ENCODE data around the gene TM9SF2. TPM values are rescaled to one million over a fixed set of nuclear protein-coding genes. Genes with fewer than 3 reads are reported as not detected.
A peak's percentile ranks its signal among the peaks of the same experiment; 100 is the strongest.

The TM9SF2 gene
- total RNA-seq, 2 experiments from 2014 or later, result 51.8 to 53.4 TPM

- Mint-ChIP-seq H3K4me1 (peaks cover 42% of the 10 kb centered on the region), H3K4me3 (no peak overlapping the region), H3K27me3 (no peaks in the 10 kb centered on the region), H3K9me3 (ENCODE audit: low read depth) (no peaks in the 10 kb centered on the region), H3K36me3 (ENCODE audit: low read depth) (no peaks in the 10 kb centered on the region), H3K27ac (no peak overlapping the region)
- POLR2A ChIA-PET, result no interaction called here
- no peak for ATAC-seq
- intact Hi-C loops (cut with DNase I, micrococcal nuclease), result loop anchor here in 1 of 2 experiments (5.0 kb wide), 1 partner anchor 517 kb away; no protein-coding TSS in a partner anchor
- no peak for DNase-seq
- CTCF ChIA-PET, result no interaction called here
These were observed 103.4 kb downstream of the TM9SF2 start for GRCh38 chr13:99604636-99605035.

- Mint-ChIP-seq H3K4me3 (peak overlapping the region; percentile 83), H3K27ac (peak overlapping the region; percentile 64), H3K36me3 (ENCODE audit: low read depth) (no peaks in the 10 kb centered on the region), H3K4me1 (peaks cover 46% of the 10 kb centered on the region), H3K9me3 (ENCODE audit: low read depth) (no peaks in the 10 kb centered on the region), H3K27me3 (no peaks in the 10 kb centered on the region)
- ATAC-seq, result peak; percentile 70
- intact Hi-C loops (cut with DNase I, micrococcal nuclease), result loop anchor here (1.0 to 5.0 kb wide), 7 partner anchors 51 to 983 kb away; partner anchors contain the start of genes TM9SF2 (in 2 of the 2), GGACT (in 1 of the 2) and PCCA (in 1 of the 2)
- ChIA-PET CTCF (interaction anchor here (0.6 to 1.9 kb wide), 13 partner anchors 10 to 485 kb away, joined by 3 to 9 read pairs (median 4); no protein-coding TSS in a partner anchor), POLR2A (no interaction called here)
- peak; percentile 69 for DNase-seq
These were observed 104.4 kb downstream of the TM9SF2 start for GRCh38 chr13:99605420-99606323.

- H3K36me3 Mint-ChIP-seq (ENCODE audit: low read depth), result no peaks in the 10 kb centered on the region
- peak within 1 kb of the TSS; percentile 81 for H3K27ac Mint-ChIP-seq
- POLR2A ChIA-PET, result no interaction called here
- DNase-seq (peak; percentile 95), ATAC-seq (peak; percentile 89)
- no peaks in the 10 kb centered on the region for H3K9me3 Mint-ChIP-seq (ENCODE audit: low read depth)
- H3K4me3 Mint-ChIP-seq, result peak within 1 kb of the TSS; percentile 83
- intact Hi-C loops (cut with DNase I, micrococcal nuclease), result loop anchor here (1.0 to 5.0 kb wide), 8 partner anchors 50 to 1068 kb away; partner anchors contain the start of genes TM9SF2 (in 2 of the 2), GGACT (in 1 of the 2), PCCA (in 1 of the 2) and TMTC4 (in 1 of the 2)
- H3K27me3 Mint-ChIP-seq, result no peaks in the 10 kb centered on the region
- CTCF ChIA-PET, result interaction anchor here (0.6 to 1.9 kb wide), 12 partner anchors 9 to 484 kb away, joined by 3 to 9 read pairs (median 4); no protein-coding TSS in a partner anchor
- H3K4me1 Mint-ChIP-seq, result peaks cover 42% of the 10 kb centered on the region
These were observed 105.2 kb downstream of the TM9SF2 start, which contains the start of gene CLYBL for GRCh38 chr13:99606324-99607066. CLYBL (plus strand) TSS chr13:99606690.

- CTCF ChIA-PET, result no interaction called here
- Mint-ChIP-seq H3K9me3 (ENCODE audit: low read depth) (no peaks in the 10 kb centered on the region), H3K36me3 (ENCODE audit: low read depth) (no peaks in the 10 kb centered on the region)
These were observed 107.1 kb downstream of the TM9SF2 start for GRCh38 chr13:99608345-99608744.

GRCh38 chr13:99610702-99611289 lies 109.5 kb downstream of the TM9SF2 start:
- Mint-ChIP-seq H3K4me1 (peaks cover 32% of the 10 kb centered on the region), H3K36me3 (ENCODE audit: low read depth) (no peaks in the 10 kb centered on the region), H3K9me3 (ENCODE audit: low read depth) (no peaks in the 10 kb centered on the region), H3K4me3 (no peak overlapping the region), H3K27ac (no peak overlapping the region), H3K27me3 (no peaks in the 10 kb centered on the region)
- CTCF ChIA-PET, result interaction anchor here (0.6 to 1.8 kb wide), 4 partner anchors 17 to 1060 kb away, joined by 3 to 4 read pairs (median 4); no protein-coding TSS in a partner anchor
- DNase-seq, result no peak
- POLR2A ChIA-PET, result no interaction called here
- intact Hi-C loops (cut with DNase I, micrococcal nuclease), result no loop called here
- no peak for ATAC-seq

More at GRCh38 chr13:99608345-99608744, 107.1 kb downstream of the TM9SF2 start:
- ATAC-seq (no peak), DNase-seq (no peak)
- intact Hi-C loops (cut with DNase I, micrococcal nuclease), result loop anchor here in 1 of 2 experiments (5.0 kb wide), 1 partner anchor 521 kb away; no protein-coding TSS in a partner anchor
- Mint-ChIP-seq H3K27me3 (no peaks in the 10 kb centered on the region), H3K27ac (no peak overlapping the region), H3K4me1 (peaks cover 31% of the 10 kb centered on the region), H3K4me3 (no peak overlapping the region)
- POLR2A ChIA-PET, result no interaction called here

Other genes with a start within 250 kb of the TM9SF2 start
- gene GPR18, start 243.1 kb upstream of the TM9SF2 start, total RNA-seq, result 1 to 10 TPM; 6.0 to 9.5 TPM
- gene GPR183, start 194.1 kb upstream of the TM9SF2 start, total RNA-seq, result 10 to 100 TPM; 50.3 to 51.9 TPM
- 10 to 100 TPM; 11.3 TPM for gene CLYBL, start 105.2 kb downstream of the TM9SF2 start, total RNA-seq

All from activated CD4-positive, alpha-beta T cell treated with anti-CD3 and anti-CD28 coated beads for 36 hours (primary cell).